ENCODE results near the gene ITPR2. TPM values are rescaled to one million over a fixed set of nuclear protein-coding genes. Genes with fewer than 3 reads are reported as not detected.

Gene ITPR2
- total RNA-seq, 3 donors from 2014 or later (not counting 1 experiment from before 2014, with no cell fraction given) = 59.1 to 70.7 (median 68.2) TPM

GRCh38 chr12:26429070-26429691 is 403.8 kb downstream of the ITPR2 start:
- H3K4me1 ChIP-seq (ENCODE audit: control insufficient read depth, insufficient read depth, low read length) = no peaks in the 10 kb centered on the region
- no peaks in the 10 kb centered on the region for H3K27me3 Mint-ChIP-seq (ENCODE audit: low read depth in 2 of 2)
- H3K27ac ChIP-seq (ENCODE audit: low read length) = no peak overlapping the region
- H3K36me3 Mint-ChIP-seq = no peaks in the 10 kb centered on the region
- DNase-seq (no peak), ATAC-seq (no peak)
- no peaks in the 10 kb centered on the region for H3K27me3 ChIP-seq (ENCODE audit: control insufficient read depth, insufficient read depth, low read length)
- H3K4me1 Mint-ChIP-seq = no peaks in the 10 kb centered on the region
- no peak overlapping the region for H3K4me3 Mint-ChIP-seq
- no peaks in the 10 kb centered on the region for H3K9me3 Mint-ChIP-seq
- H3K4me3 ChIP-seq (ENCODE audit: low read length) = no peak overlapping the region
- H3K27ac Mint-ChIP-seq = no peak overlapping the region
- H3K9me3 ChIP-seq (ENCODE audit: control insufficient read depth, insufficient read depth, low read length) = no peaks in the 10 kb centered on the region
- no peak for TF ChIP-seq CTCF (IDR thresholded peaks at IDR 0.05)
- peaks cover 4% of the 10 kb centered on the region for H3K36me3 ChIP-seq (ENCODE audit: control insufficient read depth, insufficient read depth, low read length)
- intact Hi-C loops (cut with micrococcal nuclease) = no loop called here
- WGBS (ENCODE audit: insufficient coverage) = 100% methylated on average over 1 of the region's 2 CpGs

GRCh38 chr12:26428420-26428819 is 404.6 kb downstream of the ITPR2 start:
- no peak for DNase-seq
- ATAC-seq = no peak
- H3K36me3 ChIP-seq (ENCODE audit: control insufficient read depth, insufficient read depth, low read length) = peaks cover 4% of the 10 kb centered on the region
- no peaks in the 10 kb centered on the region for H3K4me1 ChIP-seq (ENCODE audit: control insufficient read depth, insufficient read depth, low read length)
- no peaks in the 10 kb centered on the region for H3K9me3 ChIP-seq (ENCODE audit: control insufficient read depth, insufficient read depth, low read length)
- Mint-ChIP-seq H3K27me3 (ENCODE audit: low read depth in 2 of 2) (no peaks in the 10 kb centered on the region), H3K36me3 (no peaks in the 10 kb centered on the region), H3K27ac (no peak overlapping the region), H3K4me1 (no peaks in the 10 kb centered on the region), H3K4me3 (no peak overlapping the region), H3K9me3 (no peaks in the 10 kb centered on the region)
- no CpG with 5 or more reads among the region's 2 CpGs for WGBS (ENCODE audit: insufficient coverage)
- no peaks in the 10 kb centered on the region for H3K27me3 ChIP-seq (ENCODE audit: control insufficient read depth, insufficient read depth, low read length)
- no peak for TF ChIP-seq CTCF (IDR thresholded peaks at IDR 0.05)
- no peak overlapping the region for H3K27ac ChIP-seq (ENCODE audit: low read length)
- no peak overlapping the region for H3K4me3 ChIP-seq (ENCODE audit: low read length)
- intact Hi-C loops (cut with micrococcal nuclease) = no loop called here

- no peaks in the 10 kb centered on the region for H3K4me1 ChIP-seq (ENCODE audit: control insufficient read depth, insufficient read depth, low read length)
- intact Hi-C loops (cut with micrococcal nuclease) = no loop called here
- DNase-seq (no peak), ATAC-seq (no peak)
- no peaks in the 10 kb centered on the region for H3K36me3 ChIP-seq (ENCODE audit: control insufficient read depth, insufficient read depth, low read length)
- no peak for TF ChIP-seq CTCF (IDR thresholded peaks at IDR 0.05)
- no peak overlapping the region for H3K27ac ChIP-seq (ENCODE audit: low read length)
- H3K4me3 ChIP-seq (ENCODE audit: low read length) = no peak overlapping the region
- Mint-ChIP-seq H3K4me3 (no peak overlapping the region), H3K27me3 (ENCODE audit: low read depth in 2 of 2) (no peaks in the 10 kb centered on the region), H3K27ac (no peak overlapping the region), H3K36me3 (no peaks in the 10 kb centered on the region), H3K9me3 (no peaks in the 10 kb centered on the region), H3K4me1 (no peaks in the 10 kb centered on the region)
- no peaks in the 10 kb centered on the region for H3K9me3 ChIP-seq (ENCODE audit: control insufficient read depth, insufficient read depth, low read length)
- 100% methylated on average over 1 of the region's 1 CpG for WGBS (ENCODE audit: insufficient coverage)
- H3K27me3 ChIP-seq (ENCODE audit: control insufficient read depth, insufficient read depth, low read length) = no peaks in the 10 kb centered on the region
Measured at GRCh38 chr12:26426652-26427051, 406.3 kb downstream of the ITPR2 start.
